Activated naive CD8-positive, alpha-beta T cell treated with anti-CD3 and anti-CD28 coated beads, Interleukin-2, amount 50 U/mL, for 16 hours (primary cell): ENCODE data around the gene NINJ2.

Source experiments
- DNase-seq: peaks from one replicate; pipeline ENCODE4 v3.0.0-alpha.2; 2020; ENCODE audit warnings: low read depth, low spot score

The NINJ2 gene

DNA sequence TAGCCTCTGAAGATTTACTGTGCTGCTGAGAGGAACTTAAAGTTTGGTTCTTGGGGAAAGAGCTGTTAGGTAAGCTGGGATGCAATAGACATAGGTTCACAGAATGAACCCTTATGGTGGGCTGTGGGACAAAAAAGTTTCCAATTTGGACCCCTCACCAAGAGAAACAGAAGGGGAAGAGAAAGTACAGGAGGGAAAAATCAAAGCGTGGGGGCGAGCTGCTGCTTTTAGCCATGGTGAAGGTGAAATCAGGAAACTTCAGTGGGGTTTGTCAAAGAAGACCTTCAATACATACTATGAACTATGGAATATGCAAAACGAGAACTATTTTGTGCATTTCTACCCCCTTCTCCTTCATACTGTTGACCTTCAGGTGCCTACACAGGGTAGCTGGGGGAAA, 10.6 kb upstream of the NINJ2 start:
- no peak for DNase-seq

DNA sequence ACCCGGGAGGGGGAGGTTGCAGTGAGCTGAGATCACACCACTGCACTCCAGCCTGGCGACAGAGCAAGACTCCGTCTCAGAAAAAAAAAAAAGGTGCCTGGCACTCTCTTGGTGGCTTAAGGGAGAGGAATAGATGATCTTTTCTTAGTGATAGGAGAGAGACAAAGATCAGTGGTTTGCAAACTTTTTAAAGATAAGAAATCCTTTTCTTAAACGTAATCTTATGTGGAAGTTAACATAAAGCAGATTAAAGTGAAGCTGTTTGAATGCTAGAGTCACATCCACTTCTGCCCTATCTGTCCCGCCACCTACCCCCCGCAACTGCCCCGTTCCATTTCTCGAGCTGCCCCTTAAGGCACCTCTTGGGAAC, 6.3 kb upstream of the NINJ2 start:
- no peak for DNase-seq

DNA sequence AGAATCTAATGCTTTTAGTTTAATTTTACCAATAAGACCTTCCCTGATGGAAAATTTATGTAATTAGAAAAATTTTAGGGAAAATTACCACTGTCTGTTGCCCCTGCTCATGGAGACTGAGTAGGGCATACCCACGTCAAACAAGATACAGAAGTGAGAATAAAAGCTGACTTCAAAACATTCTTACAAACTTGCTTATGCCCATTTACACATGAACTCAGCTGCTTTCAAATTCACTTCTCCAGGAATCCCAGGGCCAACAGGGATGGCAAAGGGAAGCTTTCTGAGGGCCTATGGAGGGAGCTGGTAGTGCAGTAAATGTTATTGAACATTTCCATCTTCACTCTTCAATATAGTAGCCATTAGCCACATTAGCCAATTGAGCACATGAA, 4.8 kb upstream of the NINJ2 start:
- DNase-seq, result no peak

DNA sequence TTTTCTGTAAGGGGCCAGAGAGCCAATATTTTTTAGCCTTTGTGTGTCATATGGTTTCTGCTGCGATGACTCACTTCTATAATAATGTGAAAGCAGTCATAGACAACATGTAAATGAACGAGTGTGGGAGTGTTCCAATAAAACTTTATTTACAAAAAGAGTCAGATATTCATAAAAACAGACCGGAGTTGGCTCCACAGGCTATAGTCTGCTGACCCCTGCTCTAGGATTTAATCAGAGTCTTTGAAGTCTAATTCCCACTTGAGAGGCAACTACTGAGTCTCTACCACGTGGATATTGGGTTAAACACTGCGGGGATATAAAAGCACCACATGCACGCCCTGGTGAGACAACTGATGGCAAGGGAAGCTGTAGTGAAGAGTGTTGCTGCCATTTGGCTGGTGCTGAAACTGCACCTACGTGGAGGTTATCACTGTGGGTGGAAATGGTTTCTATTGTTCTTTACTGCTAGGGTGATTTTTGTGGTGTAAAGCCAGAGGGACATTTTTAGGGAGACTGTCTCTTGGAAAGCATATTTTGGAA, 3.6 kb upstream of the NINJ2 start:
- DNase-seq, result no peak

DNA sequence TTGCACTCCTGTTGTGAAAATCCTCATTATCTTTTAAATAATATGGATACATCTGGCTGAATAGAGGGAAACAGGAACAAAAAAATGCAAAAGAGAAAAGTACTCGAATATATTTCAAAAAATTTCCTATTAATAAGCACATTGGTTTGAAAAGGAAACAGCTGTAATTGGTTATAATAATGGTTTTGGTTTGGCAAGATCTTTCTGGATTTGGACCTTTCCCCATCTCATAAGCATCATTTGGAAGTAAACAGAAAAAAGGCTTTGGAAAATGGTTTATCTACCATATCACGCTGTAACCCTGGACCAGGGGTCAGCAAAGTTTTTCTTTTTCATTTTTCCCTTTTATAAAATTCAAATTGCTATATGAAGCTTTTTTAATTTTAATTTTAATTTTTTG, 2.8 kb upstream of the NINJ2 start:
- DNase-seq, result no peak

DNA sequence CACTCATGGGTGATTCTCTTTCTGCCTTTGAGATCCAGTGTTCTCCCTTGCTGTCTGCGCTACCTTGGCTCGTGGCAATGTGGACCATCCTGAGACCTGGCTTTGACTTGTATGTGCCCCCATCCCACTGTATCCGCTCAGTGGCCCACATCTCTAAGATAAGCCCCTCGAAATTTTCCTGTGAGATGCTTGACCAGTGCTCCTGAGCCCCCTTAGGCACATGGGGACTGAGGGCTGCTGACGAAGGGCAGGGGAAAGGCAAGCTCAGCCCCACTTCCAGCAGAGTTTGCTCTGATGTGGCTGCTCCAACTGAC, 1.5 kb upstream of the NINJ2 start:
- no peak for DNase-seq

DNA sequence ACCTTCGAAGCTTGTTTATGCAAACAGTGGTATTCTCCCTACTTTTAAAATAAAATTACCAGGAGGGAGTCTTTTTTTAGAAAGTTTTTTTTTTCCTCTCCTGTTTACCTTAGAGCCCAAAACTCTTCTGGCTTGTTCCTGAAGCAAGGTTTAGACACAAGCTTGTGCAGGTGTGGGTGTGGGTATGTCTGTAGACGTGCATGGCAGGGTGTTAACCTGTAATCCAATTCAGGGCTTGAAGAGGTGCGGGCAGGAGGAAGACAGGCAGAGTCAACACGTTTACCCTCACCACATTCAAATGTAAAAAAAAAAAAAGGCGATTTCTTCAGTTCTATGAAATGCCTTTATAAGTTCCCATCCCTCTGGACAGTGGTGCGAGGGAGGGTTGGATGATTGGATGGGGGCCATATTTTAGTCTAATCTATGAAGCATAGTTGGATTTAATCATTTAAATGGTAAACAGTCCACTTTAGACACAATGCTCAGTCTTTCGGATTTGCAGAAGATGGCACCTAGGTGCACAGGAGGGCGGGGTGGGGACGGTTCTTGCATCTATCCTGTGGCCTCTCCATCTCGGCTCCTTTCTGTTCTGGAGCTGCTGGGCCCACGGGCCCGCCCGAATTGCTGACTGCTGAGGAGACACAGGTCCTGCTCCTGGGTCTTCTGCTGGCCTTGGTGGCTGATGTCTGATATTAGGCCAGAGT, 982 bp upstream of the NINJ2 start:
- no peak for DNase-seq

DNA sequence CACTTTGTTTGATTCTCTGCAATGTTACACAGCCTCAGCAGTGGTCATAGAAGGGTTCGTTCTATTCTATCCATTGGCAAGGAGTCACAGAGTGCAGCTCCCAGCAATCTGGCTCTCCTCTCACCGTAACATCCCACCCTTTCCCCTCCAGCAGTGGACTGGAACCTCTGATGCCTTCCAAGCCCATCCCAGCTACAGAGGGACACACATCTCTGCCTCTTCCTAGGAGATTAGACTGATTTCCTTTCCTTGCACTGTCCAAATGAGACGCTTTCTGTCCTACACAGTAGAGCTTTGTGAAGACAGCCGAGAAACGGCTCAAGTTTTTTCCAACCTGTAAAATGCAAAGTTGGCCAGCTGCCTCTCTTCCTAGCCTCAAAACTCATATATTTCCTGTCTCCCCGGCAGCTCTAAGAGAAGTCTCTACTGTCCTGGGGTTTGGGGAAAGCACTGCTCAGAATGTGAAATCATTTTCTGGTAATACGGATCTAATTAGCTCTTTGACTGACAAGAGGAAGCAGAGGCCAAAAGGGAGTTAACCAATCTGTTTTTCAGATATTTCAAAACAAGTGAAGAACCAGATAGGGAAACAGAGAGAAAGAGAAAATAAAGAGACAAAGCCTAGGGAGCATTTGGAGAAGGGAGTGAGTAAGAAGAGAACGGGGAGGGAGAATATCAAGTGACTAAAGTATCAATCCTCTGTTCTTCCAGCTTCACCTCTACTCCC, 516 bp downstream of the NINJ2 start:
- no peak for DNase-seq

DNA sequence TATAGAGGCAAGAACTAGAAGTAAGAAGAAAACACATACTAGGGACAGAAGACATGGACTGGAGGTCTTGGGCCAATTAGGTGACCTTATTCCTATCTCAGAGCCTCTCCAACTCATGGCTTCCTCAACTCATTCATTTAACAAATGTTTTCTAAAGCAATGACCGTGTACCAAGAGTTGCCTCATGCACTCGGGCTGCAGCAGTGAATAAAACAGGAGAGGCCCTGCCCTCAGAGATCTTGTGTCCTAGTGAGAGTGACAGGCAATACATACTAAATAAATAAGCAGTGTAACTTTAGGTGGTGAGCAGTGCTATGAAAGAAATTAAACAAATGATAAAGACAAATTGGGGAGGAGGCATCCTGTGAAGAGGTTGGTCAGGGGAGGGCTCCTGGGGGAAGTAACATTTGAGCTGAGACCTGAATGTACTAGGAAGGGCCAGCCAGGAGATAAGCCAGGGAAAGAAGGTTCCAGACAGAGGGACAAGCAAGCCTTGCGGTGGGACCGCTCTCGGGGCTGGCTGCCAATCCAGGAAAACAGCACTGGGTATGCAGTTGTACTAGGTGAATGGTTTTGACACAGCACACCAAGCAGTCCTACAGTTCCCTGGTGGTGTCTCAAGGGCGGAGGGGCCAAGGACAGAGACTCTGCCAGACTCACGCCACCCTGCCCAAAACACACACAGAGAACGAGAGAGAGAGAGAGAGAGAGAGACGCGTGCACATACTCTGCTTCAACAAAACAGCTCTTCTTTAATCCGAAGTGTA, 1.3 kb downstream of the NINJ2 start:
- no peak for DNase-seq

DNA sequence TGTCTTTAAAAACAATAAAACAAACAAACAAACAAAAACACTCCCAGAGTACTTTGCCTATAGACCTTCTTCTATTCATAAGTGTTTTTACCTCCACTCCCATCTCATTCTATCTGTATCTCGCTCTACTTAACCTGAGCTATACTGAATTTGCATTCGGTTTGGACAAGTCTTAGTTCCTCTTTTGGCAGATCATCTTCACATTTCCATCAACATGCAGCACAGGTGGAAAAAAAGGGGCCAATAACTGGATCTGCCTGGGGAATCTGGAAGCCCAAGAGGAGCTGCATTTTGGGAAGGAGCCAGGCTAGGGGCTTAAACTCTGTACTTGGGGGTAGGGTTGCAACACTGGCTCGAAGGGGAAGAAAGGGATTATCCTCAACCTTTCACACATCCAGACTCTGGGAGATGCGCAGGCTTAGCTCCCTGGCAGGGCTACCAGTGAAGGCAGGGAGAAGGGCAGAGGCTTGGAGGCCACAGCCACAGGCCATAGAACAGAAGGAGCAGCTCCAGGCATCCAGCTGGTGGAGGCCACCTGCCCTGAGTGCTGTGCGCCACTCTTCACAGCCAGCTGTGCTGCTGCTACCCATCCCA, 4.1 kb downstream of the NINJ2 start:
- DNase-seq, result no peak

DNA sequence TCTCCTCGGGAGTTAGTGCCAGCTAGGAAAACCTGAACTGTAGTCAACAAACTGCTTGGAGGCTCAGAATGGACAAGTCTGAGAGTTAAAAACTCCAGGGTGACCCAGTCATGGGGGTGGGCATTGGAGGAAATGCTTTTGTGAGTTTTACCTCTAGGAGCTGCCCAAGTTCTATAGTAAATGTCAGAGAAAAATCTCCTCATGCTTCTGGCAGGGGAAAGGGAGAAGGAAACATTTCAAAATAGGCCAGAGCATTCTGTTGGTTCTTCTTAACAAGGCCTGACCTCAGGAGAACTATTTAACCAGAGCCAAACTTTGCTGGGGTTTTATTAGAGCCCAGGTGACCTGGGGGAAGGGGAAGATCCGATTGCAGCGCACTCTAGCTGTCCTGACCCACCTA, 12.3 kb downstream of the NINJ2 start:
- DNase-seq, result no peak

DNA sequence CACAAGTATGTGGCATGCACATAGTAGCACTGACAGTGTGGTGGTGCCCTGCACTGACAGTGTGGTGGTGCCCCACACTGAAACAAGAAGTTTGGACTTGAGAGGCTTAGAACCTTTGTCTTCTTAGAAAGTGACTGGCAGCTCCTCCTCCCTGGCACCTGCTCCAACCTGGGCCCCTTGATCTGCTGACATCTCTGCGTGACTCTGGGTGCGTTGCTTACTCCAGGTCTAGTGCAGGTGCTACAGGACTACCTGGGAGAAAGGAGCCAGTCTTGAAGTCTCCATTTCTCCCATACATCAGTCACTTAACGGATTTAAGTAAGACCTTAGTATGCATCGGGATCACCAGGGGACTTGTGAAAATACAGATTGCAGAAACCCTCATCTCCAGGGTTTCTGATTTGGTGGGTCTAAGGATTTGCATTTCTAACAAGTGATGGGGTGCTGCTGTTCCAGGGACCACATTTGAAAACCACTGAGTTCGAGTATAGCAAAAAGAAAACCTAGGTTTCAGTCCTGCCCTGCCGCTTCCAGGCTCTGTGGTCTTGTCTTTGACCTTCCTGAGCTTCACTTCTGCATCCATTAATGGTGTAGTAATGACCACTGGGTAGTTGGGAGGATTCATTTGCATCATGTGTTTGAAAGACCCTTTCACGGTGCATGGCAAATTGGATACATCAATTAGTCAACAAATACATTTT, 15.7 kb downstream of the NINJ2 start:
- no peak for DNase-seq

DNA sequence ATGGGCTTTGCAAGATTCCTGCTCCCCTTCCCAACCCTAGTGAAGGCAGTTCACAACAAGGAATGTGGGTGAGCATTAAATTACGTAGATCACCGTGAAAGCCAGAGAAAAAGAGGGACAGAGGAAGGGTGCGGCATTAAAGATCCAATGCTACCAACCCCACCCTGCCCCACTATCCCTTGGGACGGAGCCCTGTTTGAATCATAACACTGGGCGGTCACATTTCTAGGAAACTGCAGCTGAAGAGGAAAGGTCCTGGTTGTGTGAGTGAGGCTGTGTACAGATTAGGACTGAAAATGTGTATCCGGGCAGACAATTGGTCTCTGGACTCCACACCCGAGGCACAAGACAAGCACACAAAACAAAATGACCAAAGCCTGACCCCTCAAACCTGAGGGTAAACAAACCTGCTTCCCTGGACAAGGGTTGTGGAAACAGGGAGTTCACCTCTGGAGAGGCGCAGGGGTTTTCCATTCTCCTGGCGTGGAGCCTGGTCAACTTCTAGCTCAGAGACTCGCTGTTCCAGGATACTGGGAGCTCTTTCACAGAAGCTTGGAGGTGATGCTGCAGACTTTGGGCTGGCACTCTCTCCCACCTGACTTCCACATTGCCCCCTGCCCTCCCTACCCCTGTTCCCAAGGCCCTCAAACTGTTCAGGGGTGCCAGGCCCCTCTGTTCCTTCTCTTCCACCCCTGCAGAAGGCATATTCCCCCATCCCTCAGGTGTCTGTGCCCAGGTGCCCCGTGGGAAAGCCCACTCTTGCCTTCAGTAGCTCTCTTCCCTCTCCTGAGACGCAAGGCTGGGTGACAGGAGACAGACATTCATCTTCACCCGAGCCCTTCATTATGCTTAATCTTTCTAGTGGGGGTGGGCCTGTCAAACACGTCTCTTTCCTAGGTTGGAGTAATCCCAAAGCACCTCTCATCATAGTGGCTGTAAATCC, 16.5 kb downstream of the NINJ2 start:
- no peak for DNase-seq

DNA sequence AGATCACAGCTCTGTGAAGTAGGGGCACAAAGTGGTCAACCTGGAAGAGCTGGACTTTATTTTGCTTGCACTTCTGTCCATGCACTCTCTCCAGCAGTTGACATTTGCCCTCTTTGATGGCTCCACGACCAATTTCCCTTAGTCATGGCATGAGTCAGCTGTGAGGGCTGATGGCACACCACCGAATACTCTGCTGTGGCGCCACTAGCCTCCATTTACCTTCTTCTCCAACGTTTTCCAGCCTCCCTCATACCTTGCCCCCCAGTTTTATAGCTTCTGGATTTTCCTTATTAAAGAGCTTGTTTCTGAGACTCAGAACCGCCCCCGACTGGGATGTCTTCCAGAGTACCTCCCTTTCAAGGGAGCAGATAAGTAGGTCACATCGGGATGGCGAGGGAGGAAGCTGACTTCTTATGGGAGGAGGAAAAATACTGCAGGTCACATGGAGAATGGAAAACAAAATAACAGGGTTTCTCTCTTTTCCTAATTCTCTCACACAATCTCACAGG, 17.6 kb downstream of the NINJ2 start:
- DNase-seq, result no peak

DNA sequence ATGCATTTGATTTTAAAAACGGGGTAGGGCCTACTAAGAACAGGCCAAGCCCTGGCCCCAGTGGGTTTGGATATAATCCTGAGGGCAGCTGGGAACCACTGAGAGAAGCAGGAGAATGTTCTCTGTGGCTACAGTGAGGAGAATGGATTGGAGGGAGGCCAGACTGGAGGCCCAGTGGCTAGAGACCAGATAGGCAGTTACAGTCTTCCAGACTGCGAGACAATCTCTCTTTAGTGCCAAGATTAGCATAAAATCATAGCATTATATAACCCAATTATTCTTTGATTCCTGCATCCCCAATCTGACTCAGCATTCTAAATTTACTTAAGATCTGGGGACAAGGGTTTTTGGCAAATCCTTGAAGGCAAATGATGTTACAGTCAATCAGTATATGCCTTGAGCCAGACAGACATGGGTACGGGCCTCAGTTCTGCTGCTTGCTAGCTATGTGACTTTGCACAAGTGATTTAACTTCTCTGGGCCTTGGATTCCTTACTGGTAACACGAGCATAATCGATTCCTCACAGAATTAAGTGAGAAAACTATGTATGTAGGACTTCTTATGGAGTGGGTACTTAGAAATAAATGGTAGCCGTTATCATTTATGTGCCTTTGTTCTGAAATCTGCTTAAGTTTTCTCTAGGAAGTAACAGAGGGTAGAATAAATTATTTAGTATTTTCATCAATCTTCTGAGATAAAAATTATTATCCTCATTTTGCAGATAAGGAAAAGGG, 18.3 kb downstream of the NINJ2 start:
- no peak for DNase-seq

DNA sequence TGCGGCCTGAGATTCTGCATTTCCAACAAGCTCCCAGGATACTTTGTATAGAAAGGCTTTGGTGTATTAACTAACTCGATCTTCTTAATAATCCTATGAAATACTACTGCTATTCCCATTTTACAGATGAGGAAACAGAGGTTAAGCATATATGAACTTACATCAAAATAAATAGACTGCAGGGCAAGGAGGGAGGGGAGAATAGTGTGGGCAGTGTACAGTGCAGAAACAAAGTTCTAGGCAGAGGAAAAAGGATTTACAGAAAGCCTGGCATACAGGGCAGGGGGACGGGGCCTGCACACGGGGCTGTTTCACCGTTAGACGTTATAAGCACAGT, 19.0 kb downstream of the NINJ2 start:
- no peak for DNase-seq

DNA sequence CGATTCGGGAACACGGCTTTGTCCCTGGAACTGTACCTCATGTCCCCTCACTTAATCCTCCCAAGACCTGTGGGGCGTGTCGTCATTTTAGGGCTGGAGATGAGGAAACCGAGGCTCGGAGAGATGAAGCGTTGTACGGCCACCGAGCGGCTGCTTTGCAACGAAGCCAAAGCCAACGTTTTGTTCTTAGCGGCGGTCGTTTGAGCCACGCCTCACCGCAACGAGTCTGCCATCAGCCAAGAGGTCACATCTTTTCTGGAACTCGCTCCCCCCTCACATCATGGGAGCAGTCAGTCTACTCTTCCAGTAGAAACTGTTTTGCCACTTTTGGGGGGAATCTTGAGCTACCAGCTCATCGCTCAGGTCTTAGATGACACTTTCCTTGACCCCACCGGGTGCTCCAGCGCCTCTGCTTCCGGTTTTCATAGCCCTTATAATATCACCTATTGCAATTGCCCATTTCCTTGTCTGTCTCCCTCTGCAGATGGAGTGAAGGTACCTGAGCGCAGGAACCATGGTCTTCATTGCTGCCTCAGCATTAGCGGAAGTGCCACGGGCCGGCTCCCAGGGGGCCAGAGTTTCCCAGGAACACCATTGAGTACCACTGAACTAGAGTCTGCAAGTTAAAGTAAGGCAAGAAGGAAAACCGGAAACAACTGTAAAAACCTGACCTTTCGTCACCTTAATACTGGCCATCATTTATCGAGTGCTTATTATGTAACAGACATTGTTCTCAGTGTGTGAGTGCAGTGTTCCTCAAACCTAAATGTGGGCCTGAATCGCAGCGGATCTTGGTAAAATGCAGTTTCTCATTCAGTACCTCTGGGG, 19.6 kb downstream of the NINJ2 start:
- DNase-seq, result no peak

DNA sequence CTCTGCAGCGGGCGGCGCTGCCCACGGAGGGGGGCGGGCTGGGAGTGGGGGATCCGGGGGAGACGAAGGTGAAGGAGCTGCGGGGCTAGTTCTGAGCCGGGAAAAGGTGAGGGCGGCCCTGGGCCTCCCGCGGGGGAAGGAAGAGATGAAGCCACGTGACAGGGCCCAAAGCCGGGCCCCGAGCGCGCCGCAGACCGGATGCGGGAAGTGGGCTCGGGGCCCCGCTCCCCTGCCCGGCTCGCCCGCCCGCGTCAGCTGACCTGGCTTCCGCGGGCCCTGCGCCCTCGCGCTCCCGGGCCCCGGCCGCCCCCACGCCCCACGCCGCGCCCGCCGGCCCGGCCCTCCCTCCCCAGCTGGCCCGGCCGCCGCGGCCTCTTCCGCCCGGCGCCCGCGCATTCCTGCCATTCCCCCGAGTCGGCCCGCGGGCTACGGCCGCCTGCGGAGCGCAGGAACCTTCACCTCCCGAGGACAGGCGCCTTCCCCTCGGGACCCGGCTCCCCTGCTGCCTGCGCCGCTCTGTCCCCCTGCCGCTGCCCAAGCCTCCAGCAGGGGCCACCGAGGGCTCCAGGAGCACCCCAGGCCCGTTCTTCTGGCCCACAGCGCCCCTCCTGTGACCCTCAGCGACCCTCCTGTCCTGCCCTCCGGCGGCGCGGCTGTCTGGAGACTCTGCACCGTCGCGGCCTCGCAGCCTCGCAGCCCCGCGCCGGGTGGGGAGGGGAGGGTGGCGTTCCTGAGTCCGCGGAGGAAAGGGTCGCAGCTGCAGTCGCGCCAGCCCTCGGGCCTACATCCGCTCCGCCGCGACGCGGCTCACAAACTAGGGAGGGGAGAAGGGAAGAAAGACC, 20.4 kb downstream of the NINJ2 start:
- peak; percentile 21 for DNase-seq
